HG02885 (cell line): ENCODE data around the gene ARL4D.
A peak's percentile ranks its signal among the peaks of the same experiment; 100 is the strongest.
"Not testable (repeated sequence)": the region's sequence is repeated elsewhere in the genome, so short reads cannot be mapped to it uniquely, and the experiment has no call there.

Experiments used
- ATAC-seq: cut with Tn5 transposase; IDR thresholded peaks from one replicate; pipeline ENCODE4 v1.9.1; 2021; ENCODE audit warnings: mild to moderate bottlenecking; ENCODE audit not compliant: unreplicated experiment, poor library complexity

Gene ARL4D

GRCh38 chr17:43392397-43392796 is 6.4 kb upstream of the ARL4D start:
- no peak for ATAC-seq

DNA sequence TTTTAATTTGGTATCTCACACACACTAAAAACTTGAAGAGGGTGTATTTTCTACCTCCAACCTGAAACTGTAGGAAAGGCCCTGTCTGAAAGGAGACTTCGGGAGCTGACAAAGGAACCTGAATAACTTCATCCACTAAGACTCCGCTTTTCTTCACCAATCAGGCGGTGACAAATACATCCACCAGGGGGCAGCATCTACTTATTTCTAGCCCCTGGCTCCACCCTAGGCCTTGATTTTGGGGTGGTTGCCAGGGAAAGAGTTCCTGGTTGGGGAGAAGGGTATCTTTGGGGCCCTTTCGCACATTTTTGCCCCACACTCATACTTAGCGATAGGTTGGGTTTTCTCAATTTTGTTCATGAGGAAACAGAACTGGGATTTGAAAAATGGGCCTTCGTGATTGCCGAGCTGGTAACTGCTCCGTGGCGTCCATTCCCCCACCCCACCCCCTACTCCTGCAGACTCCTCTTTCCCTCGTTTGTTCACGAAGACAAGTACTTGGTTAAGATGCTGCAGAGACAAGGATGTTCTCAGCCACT is 4.8 kb upstream of the ARL4D start:
- peak; percentile 45 for ATAC-seq

DNA sequence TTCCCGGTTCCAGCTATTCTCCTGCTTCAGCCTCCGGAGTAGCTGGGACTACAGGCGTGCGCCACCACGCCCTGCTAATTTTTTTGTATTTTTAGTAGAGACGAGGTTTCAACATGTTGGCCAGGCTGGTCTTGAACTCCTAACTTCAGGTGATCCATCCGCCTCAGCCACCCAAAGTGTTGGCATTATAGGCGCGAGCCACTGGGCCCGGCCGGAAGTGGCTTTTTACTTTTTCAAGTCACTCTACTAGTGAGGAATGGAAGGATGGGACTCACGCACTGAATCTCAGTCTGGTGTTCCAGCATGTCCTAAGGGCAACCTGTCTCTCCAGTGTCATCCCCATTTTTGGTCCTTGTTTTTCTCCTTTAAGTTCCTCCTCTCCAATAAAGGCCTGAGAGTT is 4.1 kb upstream of the ARL4D start:
- not testable (repeated sequence) for ATAC-seq

- no peak for ATAC-seq
Observed at GRCh38 chr17:43395165-43395564, 3.6 kb upstream of the ARL4D start.

- ATAC-seq: no peak
Observed at GRCh38 chr17:43396491-43397060, 2.2 kb upstream of the ARL4D start.

DNA sequence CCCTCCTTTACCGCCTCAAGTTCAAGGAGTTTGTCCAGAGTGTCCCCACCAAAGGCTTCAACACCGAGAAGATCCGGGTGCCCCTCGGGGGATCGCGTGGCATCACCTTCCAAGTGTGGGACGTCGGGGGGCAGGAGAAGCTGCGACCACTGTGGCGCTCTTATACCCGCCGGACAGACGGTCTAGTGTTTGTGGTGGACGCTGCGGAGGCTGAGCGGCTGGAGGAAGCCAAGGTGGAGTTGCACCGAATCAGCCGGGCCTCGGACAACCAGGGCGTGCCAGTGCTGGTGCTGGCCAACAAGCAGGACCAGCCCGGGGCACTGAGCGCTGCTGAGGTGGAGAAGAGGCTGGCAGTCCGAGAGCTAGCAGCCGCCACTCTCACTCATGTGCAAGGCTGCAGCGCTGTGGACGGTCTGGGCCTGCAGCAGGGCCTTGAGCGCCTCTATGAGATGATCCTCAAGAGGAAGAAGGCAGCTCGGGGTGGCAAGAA is 1.1 kb downstream of the ARL4D start:
- no peak for ATAC-seq

GRCh38 chr17:43400943-43401717 is 2.3 kb downstream of the ARL4D start:
- ATAC-seq: no peak

- no peak for ATAC-seq
Observed at GRCh38 chr17:43402078-43402477, 3.3 kb downstream of the ARL4D start.

GRCh38 chr17:43402567-43402966 is 3.8 kb downstream of the ARL4D start:
- no peak for ATAC-seq

DNA sequence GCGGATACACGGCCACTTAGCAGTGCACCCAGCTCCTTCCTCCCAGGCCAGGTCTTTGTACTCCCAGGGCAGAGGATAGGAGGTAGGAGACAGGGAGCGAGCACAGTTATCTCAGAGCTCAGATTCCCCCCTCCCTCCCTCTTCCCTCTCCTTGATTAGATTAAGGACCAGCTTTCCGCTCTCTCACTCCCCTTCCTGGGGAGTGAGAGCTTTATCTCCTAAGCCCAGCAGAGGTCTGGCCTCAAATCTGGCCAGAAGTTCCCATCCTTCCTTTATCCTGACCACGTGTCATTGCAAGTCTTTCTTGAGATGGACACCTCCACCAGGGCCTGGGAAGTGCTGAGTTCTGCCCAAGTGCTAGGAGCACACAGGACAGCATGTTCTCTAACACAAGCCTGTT is 5.1 kb downstream of the ARL4D start:
- ATAC-seq: no peak

DNA sequence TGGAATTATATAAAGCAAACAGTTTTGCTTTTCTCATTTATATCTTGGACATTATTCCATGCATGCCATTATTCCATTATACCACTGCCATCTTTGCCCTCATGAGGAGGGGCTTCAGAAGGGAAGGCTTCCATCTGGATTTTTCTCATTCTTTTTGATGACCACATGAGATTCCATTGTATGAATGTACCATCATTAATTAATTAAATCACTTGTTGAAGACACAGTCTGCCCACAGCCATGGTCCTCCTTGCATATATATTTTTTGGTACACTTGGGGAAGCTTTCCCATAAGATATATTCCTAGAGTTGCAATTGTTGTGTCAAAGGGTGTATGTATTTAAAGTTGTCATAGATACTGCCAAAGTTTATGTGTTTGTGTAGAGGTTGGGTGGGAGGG is 7.1 kb downstream of the ARL4D start:
- ATAC-seq: no peak

GRCh38 chr17:43406676-43407645 is 8.2 kb downstream of the ARL4D start:
- ATAC-seq: no peak

DNA sequence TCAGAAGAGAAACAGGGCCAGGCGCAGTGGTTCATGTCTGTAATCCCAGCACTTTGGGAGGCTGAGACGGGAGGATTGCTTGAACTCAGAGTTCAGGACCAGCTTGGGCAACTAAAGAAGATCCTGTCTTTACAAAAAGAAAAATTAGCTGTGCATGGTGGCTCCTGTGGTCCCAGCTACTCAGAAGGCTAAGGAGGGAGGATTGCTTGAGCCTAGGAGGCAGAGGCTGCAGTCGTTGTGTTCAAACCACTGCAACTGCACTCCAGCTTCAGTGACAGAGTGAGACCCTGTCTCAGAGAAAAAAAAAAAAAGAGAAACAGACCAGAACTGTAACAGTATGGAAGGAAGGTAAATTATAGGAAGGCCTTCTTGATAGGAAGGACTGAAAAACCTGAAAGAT is 10.3 kb downstream of the ARL4D start:
- ATAC-seq: no peak

- no peak for ATAC-seq
Observed at GRCh38 chr17:43410557-43411368, 12.0 kb downstream of the ARL4D start.

GRCh38 chr17:43411369-43411677 is 12.5 kb downstream of the ARL4D start:
- no peak for ATAC-seq

GRCh38 chr17:43411749-43412148 is 13.0 kb downstream of the ARL4D start:
- no peak for ATAC-seq

DNA sequence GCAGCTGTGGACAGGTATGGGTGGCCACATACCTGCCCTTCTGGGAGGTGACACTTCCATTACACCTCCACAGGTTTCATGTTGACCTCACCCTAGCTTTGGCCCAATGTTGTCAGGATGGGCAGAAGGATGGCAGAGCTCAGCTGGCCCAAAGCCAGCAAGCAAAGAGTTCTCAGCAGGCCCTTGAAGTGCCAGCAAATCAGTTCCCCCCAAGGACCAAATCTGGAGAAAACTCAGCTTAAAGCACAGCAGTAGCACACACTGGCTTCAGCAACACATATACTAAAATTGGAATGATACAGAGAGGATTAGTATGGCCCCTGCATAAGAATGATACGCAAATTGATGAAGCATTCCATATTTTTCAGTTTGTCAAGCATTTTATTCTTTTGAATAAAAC is 13.4 kb downstream of the ARL4D start:
- no peak for ATAC-seq

DNA sequence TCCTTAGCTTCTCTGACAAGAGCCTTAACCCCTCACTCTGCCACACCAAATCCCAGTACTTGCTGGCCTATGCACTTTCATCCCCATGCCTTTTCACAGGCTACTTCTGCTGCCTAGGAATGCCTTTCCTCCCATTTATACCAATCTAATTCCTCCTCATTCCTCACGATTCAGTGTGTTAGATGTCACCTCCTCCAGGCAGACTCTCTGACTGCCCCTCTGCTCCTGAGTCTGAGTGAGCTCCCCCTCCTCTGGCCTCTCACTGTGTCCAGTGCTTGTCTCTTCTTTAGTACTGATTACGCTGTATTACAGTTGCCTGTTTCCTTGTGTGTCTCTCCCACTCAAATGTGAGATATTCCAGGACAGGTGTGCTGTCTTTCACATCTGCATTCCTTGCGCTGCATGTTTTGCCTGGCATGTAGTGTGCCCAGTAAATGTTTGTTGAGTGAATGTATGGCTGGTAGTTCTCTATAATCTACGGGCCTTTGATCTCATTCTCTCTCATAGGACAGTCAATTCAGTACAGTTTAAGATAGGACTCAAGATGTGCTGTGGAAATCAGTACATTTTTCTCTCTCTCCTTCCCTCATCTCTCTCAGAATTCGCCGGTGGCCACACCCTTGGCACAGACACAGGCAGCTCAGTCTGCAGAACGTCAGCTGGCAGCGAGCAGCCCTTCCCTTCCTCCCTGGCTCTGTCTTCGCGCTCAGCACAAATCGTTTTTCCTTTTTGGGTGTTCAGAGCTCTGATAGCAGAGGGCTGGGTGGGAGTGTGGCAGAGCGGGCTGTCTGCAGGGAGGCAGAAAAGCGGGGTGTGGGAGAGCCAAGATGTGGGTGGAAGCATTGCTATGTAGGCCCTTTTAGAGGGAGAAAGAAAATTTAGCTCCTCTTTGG is 18.5 kb downstream of the ARL4D start:
- ATAC-seq: no peak
